IMR-90 (cell line): Measurements from ENCODE around the gene RRN3. TPM values are rescaled to one million over a fixed set of nuclear protein-coding genes. Genes with fewer than 3 reads are reported as not detected.

Source experiments
- ATAC-seq: fragments of 200-7000 bp; cut with Tn5 transposase; 2 replicates; pipeline ENCODE4 v1.9.1; 2020; ENCODE audit warnings: low read depth, mild to moderate bottlenecking, moderate library complexity
- BruUV-seq: library from RNA; stranded (reverse); fragments of 400-500 nt; replicated peaks from 2 replicates; lab custom pipeline; 2021; lab: Mats Ljungman, UMichigan
- CTCF ChIA-PET: fragments of 300-600 bp; formaldehyde crosslinking; extraction: SDS; loops from one replicate; lab custom pipeline; 2021; ENCODE audit warnings: antibody characterized with exemption; lab: Yijun Ruan, JAX
- POLR2A ChIA-PET: fragments of 300-600 bp; sonication (Branson Sonifier 250); formaldehyde crosslinking; loops from one replicate; lab custom pipeline; 2022; ENCODE audit warnings: antibody characterized with exemption; ENCODE audit not compliant: unreplicated experiment; lab: Charles Lee
- DNase-seq: peaks from one replicate; pipeline ENCODE4 v3.0.0; 2013
- H2AFZ ChIP-seq: replicated peaks from 2 replicates; pipeline ENCODE3; 2013; ENCODE audit warnings: low read length, mild to moderate bottlenecking; ENCODE audit not compliant: poor library complexity
- H2AK5ac ChIP-seq: 2 replicates; pipeline ENCODE4 v1.6.1; 2013; ENCODE audit warnings: low read depth, low read length, inconsistent platforms
- H2AK9ac ChIP-seq: replicated peaks from 2 replicates; pipeline ENCODE3; 2013; ENCODE audit warnings: mild to moderate bottlenecking, low read depth, low read length, moderate library complexity; ENCODE audit not compliant: poor library complexity
- H2BK120ac ChIP-seq: 2 replicates; pipeline ENCODE4 v1.6.1; 2013; ENCODE audit warnings: low read depth, low read length, inconsistent platforms
- H2BK15ac ChIP-seq: 3 replicates; pipeline ENCODE4 v1.6.1; 2013; ENCODE audit warnings: low read depth, low read length, inconsistent platforms
- H2BK20ac ChIP-seq: 2 replicates; pipeline ENCODE4 v1.6.1; 2013; ENCODE audit warnings: low read depth, mild to moderate bottlenecking, inconsistent platforms, low read length, moderate library complexity
- H2BK5ac ChIP-seq: 2 replicates; pipeline ENCODE4 v1.6.1; 2013; ENCODE audit warnings: mild to moderate bottlenecking, low read depth, low read length, inconsistent platforms; ENCODE audit not compliant: poor library complexity, severe bottlenecking
- H3K14ac ChIP-seq: replicated peaks from 2 replicates; pipeline ENCODE4 v1.6.1; 2013; ENCODE audit warnings: low read depth, low read length, inconsistent platforms
- H3K18ac ChIP-seq: 2 replicates; pipeline ENCODE4 v1.6.1; 2013; ENCODE audit warnings: low read depth, low read length, control low read depth
- H3K23ac ChIP-seq: 2 replicates; pipeline ENCODE4 v1.6.1; 2013; ENCODE audit warnings: low read depth, low read length, inconsistent platforms
- H3K27ac ChIP-seq: 2 replicates; pipeline ENCODE4 v1.5.1; 2013; ENCODE audit warnings: mild to moderate bottlenecking, control low read depth, low read length; ENCODE audit not compliant: insufficient read depth
- H3K27me3 ChIP-seq: 2 replicates; pipeline ENCODE4 v1.6.1; 2013; ENCODE audit warnings: low read length; ENCODE audit not compliant: control insufficient read depth, insufficient read depth
- H3K36me3 ChIP-seq: 2 replicates; pipeline ENCODE4 v1.6.1; 2013; ENCODE audit warnings: low read length, mixed read lengths; ENCODE audit not compliant: control insufficient read depth, insufficient read depth
- H3K4ac ChIP-seq: 2 replicates; pipeline ENCODE4 v1.6.1; 2013; ENCODE audit warnings: low read depth, low read length, inconsistent platforms
- H3K4me1 ChIP-seq: 2 replicates; pipeline ENCODE4 v1.6.1; 2013; ENCODE audit warnings: low read length, mixed read lengths; ENCODE audit not compliant: control insufficient read depth, insufficient read depth
- H3K4me2 ChIP-seq: 2 replicates; pipeline ENCODE4 v1.6.1; 2013; ENCODE audit warnings: low read depth, mild to moderate bottlenecking, control low read depth, low read length, moderate library complexity
- H3K4me3 ChIP-seq: 2 replicates; pipeline ENCODE4 v1.5.1; 2013; ENCODE audit warnings: low read depth, mild to moderate bottlenecking, control low read depth, low read length, moderate library complexity; ENCODE audit not compliant: insufficient read depth
- H3K56ac ChIP-seq: 2 replicates; pipeline ENCODE4 v1.6.1; 2013; ENCODE audit warnings: low read length, inconsistent platforms; ENCODE audit not compliant: insufficient read depth; ENCODE audit errors: extremely low read depth
- H3K79me1 ChIP-seq, 2 experiments: 2 replicates each; pipeline ENCODE4 v1.6.1; 2013; ENCODE audit warnings: low read length in 2 of 2, inconsistent platforms in 1 of 2, low read depth in 1 of 2
- H3K9ac ChIP-seq: 2 replicates; pipeline ENCODE4 v1.6.1; 2013; ENCODE audit warnings: low read depth, low read length, control low read depth
- H3K9me1 ChIP-seq: 2 replicates; pipeline ENCODE4 v1.6.1; 2013; ENCODE audit warnings: low read length, inconsistent platforms; ENCODE audit not compliant: insufficient read depth
- H3K9me3 ChIP-seq: 2 replicates; pipeline ENCODE4 v1.6.1; 2013; ENCODE audit warnings: low read length; ENCODE audit not compliant: control insufficient read depth, insufficient read depth
- H4K20me1 ChIP-seq: 2 replicates; pipeline ENCODE4 v1.6.1; 2013; ENCODE audit warnings: low read length, inconsistent platforms; ENCODE audit not compliant: insufficient read depth
- H4K5ac ChIP-seq: 2 replicates; pipeline ENCODE4 v1.6.1; 2013; ENCODE audit warnings: mild to moderate bottlenecking, low read depth, low read length, control low read depth
- H4K8ac ChIP-seq, 2 experiments: 2 replicates each; pipeline ENCODE4 v1.6.1; 2013; ENCODE audit warnings: low read depth in 2 of 2, low read length in 2 of 2, control low read depth in 1 of 2, inconsistent platforms in 1 of 2
- H4K91ac ChIP-seq: 2 replicates; pipeline ENCODE4 v1.6.1; 2013; ENCODE audit warnings: low read depth, low read length, inconsistent platforms; ENCODE audit not compliant: insufficient read depth
- BHLHE40 ChIP-seq: fragments of 150-350 bp; IDR thresholded peaks from 2 replicates; pipeline ENCODE4 v1.6.1; 2016; ENCODE audit warnings: mild to moderate bottlenecking, low read depth, low read length
- CEBPB ChIP-seq: IDR thresholded peaks from 2 replicates; pipeline ENCODE4 v1.6.1; 2012; ENCODE audit warnings: low read depth, low read length, improper control_type of control experiment
- CHD1 ChIP-seq: IDR thresholded peaks from 2 replicates; pipeline ENCODE4 v1.6.1; 2012; ENCODE audit warnings: low read depth, low read length, improper control_type of control experiment
- CTCF ChIP-seq: conservative IDR thresholded peaks from 2 replicates; pipeline ENCODE4 v1.5.1; 2012; ENCODE audit warnings: mild to moderate bottlenecking, low read depth, low read length, improper control_type of control experiment
- ELK1 ChIP-seq: fragments of 150-350 bp; IDR thresholded peaks from 2 replicates; pipeline ENCODE4 v1.6.1; 2016; ENCODE audit warnings: low read depth, mild to moderate bottlenecking, low read length, moderate library complexity, borderline replicate concordance
- FOS ChIP-seq: fragments of 150-350 bp; IDR thresholded peaks from 2 replicates; pipeline ENCODE4 v1.6.1; 2016; ENCODE audit warnings: low read depth, low read length
- MAFK ChIP-seq: IDR thresholded peaks from 2 replicates; pipeline ENCODE4 v1.6.1; 2012; ENCODE audit warnings: low read depth, low read length, improper control_type of control experiment
- MAZ ChIP-seq: IDR thresholded peaks from 2 replicates; pipeline ENCODE4 v1.6.1; 2012; ENCODE audit warnings: low read depth, mild to moderate bottlenecking, low read length, improper control_type of control experiment, moderate library complexity, borderline replicate concordance
- MXI1 ChIP-seq: IDR thresholded peaks from 2 replicates; pipeline ENCODE4 v1.6.1; 2012; ENCODE audit warnings: low read depth, mild to moderate bottlenecking, low read length, moderate library complexity, borderline replicate concordance
- NFE2L2 ChIP-seq: fragments of 150-350 bp; IDR thresholded peaks from 2 replicates; pipeline ENCODE4 v1.6.1; 2016; ENCODE audit warnings: low read depth, mild to moderate bottlenecking, low read length
- POLR2A ChIP-seq: IDR thresholded peaks from 2 replicates; pipeline ENCODE4 v1.6.1; 2012; ENCODE audit warnings: mild to moderate bottlenecking, low read depth, low read length
- RAD21 ChIP-seq: IDR thresholded peaks from 2 replicates; pipeline ENCODE4 v1.6.1; 2012; ENCODE audit warnings: low read length, improper control_type of control experiment
- RFX5 ChIP-seq: IDR thresholded peaks from 2 replicates; pipeline ENCODE4 v1.8.0; 2012; ENCODE audit warnings: low read depth, mild to moderate bottlenecking, low read length, moderate library complexity
- SMC3 ChIP-seq: fragments of 150-350 bp; IDR thresholded peaks from 2 replicates; pipeline ENCODE4 v1.6.1; 2016; ENCODE audit warnings: low read depth, mild to moderate bottlenecking, antibody characterized with exemption, low read length, moderate library complexity
- USF2 ChIP-seq: fragments of 150-350 bp; IDR thresholded peaks from 2 replicates; pipeline ENCODE4 v1.6.1; 2017; ENCODE audit warnings: mild to moderate bottlenecking, antibody characterized with exemption, low read length, low read depth
- WGBS, 2 experiments: methylation state at CpG; one replicate each; pipeline versions ENCODE4 v1.1.5 to v1.1.7; 2013; ENCODE audit warnings: missing lambda C conversion rate in 2 of 2; ENCODE audit not compliant: insufficient read length in 1 of 2; ENCODE audit errors: extremely low coverage in 2 of 2; 5-methylcytosine and 5-hydroxymethylcytosine counted together
- dilution Hi-C: fragments of 300-500 bp; cut with HindIII; formaldehyde crosslinking; loops from one replicate; pipeline ENCODE4 v1.14.3; 2018; ENCODE audit warnings: low sequenced_read_pairs; ENCODE audit not compliant: unreplicated experiment
- in situ Hi-C: fragments of 300-500 bp; cut with MboI; formaldehyde crosslinking; loops from 3 replicates; pipeline ENCODE4 v1.14.3; 2019; ENCODE audit warnings: low sequenced_read_pairs, inconsistent platforms, mixed read lengths
- intact Hi-C: fragments of 100-400 bp; cut with micrococcal nuclease; formaldehyde crosslinking; loops from 2 replicates; pipeline ENCODE4 v1.10.0; 2022
- polyA plus RNA-seq, 3 experiments: library from polyadenylated mRNA; depleted of rRNA; stranded (reverse); fragments of >200 nt; gene quantifications; 2 replicates each; pipeline ENCODE4 v1.2.3, GENCODE V29; 2012; ENCODE audit warnings: low replicate concordance in 1 of 3
- total RNA-seq: library from RNA; depleted of rRNA; stranded (reverse); fragments of >200 nt; gene quantifications from 2 replicates; pipeline ENCODE4 v1.2.3, GENCODE V29; 2012

Gene RRN3
- total and polyA plus RNA-seq, 2 of the 4 experiments (the other 2 are of a cell fraction), result 22.1 to 47.7 TPM

- Histone ChIP-seq H2AFZ (no peak overlapping the region), H2BK15ac (no peak overlapping the region), H3K4me3 (no peak overlapping the region), H3K9me3 (no peaks in the 10 kb centered on the region), H3K14ac (no peak overlapping the region), H4K20me1 (no peaks in the 10 kb centered on the region; the same call in none of the 2 replicates), H2BK20ac (no peak overlapping the region), H3K4me2 (no peak overlapping the region), H3K27ac (no peak overlapping the region), H4K91ac (no peak overlapping the region), H2BK120ac (no peak overlapping the region), H3K56ac (no peak overlapping the region), H3K27me3 (no peaks in the 10 kb centered on the region), H3K36me3 (peaks cover 24% of the 10 kb centered on the region), H3K4me1 (peaks cover 5% of the 10 kb centered on the region; the same call in 1 of the 2 replicates), H2AK9ac (no peak overlapping the region), H3K79me1 (peaks cover 14 to 28% of the 10 kb centered on the region in 2 experiments), H4K8ac (no peak overlapping the region), H3K18ac (no peak overlapping the region), H2AK5ac (no peak overlapping the region), H3K9ac (no peak overlapping the region), H3K4ac (no peak overlapping the region), H3K23ac (no peak overlapping the region), H4K5ac (no peak overlapping the region), H2BK5ac (no peak overlapping the region), H3K9me1 (peaks cover 5% of the 10 kb centered on the region)
- dilution Hi-C loops, result no loop called here
- DNase-seq, result no peak
- BruUV-seq, result no TSS peak
- WGBS, 2 experiments, result 100% methylated on average over 1 of the region's 7 CpGs; no CpG with 5 or more reads in 1 of the 2 experiments
- no peak for ATAC-seq
- intact Hi-C loops, result no loop called here
- CTCF ChIA-PET, result interaction anchor here (0.5 kb wide), 1 partner anchor 94 kb away, joined by 4 read pairs; no protein-coding TSS in a partner anchor
- in situ Hi-C loops, result no loop called here
- POLR2A ChIA-PET, result no interaction called here
- TF ChIP-seq FOS (no peak), ELK1 (no peak), MXI1 (no peak), USF2 (no peak), NFE2L2 (no peak), POLR2A (no peak), MAZ (no peak), CHD1 (no peak), BHLHE40 (no peak), RAD21 (no peak), SMC3 (no peak), RFX5 (no peak), CTCF (no peak), MAFK (no peak), CEBPB (no peak)
Observed at GRCh38 chr16:15057681-15058417, 36.2 kb downstream of the RRN3 start.
